HG03135 (cell line): Measurements from ENCODE around the gene MCC.

Source experiments
- ATAC-seq: cut with Tn5 transposase; IDR thresholded peaks from one replicate; pipeline ENCODE4 v1.9.1; 2021; ENCODE audit warnings: mild to moderate bottlenecking, moderate library complexity; ENCODE audit not compliant: unreplicated experiment

MCC gene

DNA sequence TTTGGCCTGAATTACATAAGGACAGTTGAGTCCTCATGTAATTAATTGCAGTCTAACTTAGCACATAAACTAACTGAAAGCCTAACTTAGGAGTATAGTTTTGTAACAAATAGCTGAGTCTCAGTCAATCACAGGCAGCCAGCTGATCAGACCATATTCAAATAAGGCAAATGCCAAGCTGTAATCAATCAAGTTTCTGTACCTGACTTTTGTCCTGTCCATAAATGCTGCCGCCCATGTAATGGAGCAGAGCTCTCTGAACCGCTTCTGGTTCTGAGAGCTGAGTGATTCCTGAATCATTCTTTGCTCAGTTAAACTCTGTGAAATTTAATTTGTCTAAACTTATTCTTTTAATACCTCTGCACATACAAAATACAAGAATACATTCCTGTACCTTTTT is 158.3 kb downstream of the MCC start:
- ATAC-seq, result no peak

DNA sequence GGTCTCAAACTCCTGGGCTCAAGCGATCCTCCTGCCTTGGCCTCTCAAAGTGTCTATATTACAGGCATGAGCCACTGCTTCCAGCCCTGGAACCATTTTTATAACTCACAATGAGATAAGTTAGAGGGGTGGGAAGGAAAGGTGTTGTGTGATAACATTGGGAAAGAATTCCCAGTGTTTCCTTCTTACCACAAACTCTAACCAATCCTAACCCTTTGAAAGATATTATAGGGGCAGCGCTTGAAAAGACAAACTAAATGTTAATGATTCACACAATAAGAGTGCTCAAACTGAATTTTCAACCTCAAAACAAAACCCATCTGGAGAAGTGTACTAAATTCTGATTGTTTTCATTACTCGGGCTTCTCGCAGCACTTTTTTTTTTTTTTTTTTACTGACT is 163.2 kb downstream of the MCC start:
- no peak for ATAC-seq

- no peak for ATAC-seq
Measured at GRCh38 chr5:113321276-113321675, 167.0 kb downstream of the MCC start.

DNA sequence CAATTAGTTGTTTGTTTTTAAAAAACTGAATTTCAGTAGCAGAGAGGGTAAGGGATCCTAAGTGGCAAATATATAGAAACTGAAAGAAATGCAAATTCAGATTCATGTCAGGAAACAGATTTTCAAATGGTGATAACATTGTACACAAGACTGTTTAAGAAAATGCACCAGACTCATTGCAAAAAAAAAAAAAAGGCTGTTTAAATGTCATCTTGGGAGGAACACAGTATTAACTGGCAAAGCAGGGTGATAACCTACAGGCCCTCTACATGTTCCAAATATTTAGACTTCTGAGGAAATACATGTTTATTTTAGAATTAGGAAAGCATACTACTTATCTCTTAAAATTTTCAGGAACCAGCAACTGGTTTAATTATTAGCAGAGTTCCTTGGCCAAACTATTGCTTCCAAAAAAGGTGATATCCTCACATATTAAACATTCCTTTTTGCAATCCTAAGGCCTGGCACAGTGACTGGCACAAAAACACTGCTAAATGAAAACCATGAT is 167.9 kb downstream of the MCC start:
- ATAC-seq, result peak; percentile 63

- no peak for ATAC-seq
Measured at GRCh38 chr5:113319256-113320053, 168.8 kb downstream of the MCC start.

GRCh38 chr5:113317636-113318035 is 170.6 kb downstream of the MCC start:
- no peak for ATAC-seq

DNA sequence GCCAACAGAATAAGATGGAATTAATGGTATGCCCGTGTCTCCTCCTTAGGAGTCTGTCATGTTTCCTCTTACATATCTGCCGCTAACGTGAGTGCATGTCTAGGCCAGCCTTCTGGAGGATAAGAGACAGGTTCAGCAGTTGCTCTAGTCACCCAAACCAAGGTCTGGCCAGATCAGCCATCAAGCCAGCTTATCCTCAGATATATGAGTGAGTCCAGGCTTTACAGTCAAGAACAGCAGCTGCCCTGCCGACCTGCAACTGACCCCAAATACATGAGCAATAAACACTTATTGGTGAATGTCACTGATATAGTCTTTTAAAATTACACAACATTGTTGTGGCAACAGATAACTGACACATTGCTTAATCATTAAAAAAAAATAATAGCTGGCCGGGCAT is 177.0 kb downstream of the MCC start:
- no peak for ATAC-seq

- ATAC-seq, result no peak
Measured at GRCh38 chr5:113302120-113302519, 186.1 kb downstream of the MCC start.

DNA sequence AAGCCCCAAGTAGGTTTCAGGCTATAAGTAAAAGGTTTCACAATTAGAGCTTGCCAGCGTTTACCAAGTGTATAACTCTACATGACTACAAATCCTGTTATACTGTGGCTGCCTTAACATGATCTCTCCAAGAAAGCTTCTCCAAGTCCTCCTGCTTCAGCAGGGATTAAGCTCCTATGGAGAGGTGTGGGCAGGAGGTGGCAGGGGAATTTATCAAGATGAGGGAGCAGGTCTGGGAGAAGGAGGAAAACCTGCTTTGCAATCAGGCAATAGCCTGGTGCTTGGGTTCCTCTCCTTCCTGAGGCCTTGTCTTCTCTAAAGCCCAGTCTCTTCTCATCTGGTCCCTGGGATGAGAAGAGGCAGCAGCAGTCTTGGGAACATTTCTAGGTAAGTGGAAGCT is 188.7 kb downstream of the MCC start:
- no peak for ATAC-seq

DNA sequence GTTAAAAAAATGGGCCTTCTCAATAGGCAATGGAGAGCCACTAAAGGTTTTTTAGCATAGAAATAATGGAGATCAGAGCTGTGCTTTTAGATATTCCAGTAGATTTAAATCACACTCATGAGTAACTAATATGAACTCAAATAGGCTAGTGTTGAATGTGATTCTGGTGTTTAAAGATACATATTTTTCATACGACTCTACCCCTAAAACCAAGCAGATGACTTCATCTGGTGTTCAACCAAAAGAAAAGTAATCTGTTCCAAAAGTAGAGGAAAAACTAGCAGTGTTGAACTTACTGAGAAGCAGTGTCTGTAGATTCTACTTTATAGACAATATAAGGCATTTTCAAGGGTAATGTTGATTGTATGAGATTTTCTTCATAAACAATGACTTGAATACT is 191.6 kb downstream of the MCC start:
- no peak for ATAC-seq

GRCh38 chr5:113295111-113295539 is 193.1 kb downstream of the MCC start:
- ATAC-seq, result no peak

DNA sequence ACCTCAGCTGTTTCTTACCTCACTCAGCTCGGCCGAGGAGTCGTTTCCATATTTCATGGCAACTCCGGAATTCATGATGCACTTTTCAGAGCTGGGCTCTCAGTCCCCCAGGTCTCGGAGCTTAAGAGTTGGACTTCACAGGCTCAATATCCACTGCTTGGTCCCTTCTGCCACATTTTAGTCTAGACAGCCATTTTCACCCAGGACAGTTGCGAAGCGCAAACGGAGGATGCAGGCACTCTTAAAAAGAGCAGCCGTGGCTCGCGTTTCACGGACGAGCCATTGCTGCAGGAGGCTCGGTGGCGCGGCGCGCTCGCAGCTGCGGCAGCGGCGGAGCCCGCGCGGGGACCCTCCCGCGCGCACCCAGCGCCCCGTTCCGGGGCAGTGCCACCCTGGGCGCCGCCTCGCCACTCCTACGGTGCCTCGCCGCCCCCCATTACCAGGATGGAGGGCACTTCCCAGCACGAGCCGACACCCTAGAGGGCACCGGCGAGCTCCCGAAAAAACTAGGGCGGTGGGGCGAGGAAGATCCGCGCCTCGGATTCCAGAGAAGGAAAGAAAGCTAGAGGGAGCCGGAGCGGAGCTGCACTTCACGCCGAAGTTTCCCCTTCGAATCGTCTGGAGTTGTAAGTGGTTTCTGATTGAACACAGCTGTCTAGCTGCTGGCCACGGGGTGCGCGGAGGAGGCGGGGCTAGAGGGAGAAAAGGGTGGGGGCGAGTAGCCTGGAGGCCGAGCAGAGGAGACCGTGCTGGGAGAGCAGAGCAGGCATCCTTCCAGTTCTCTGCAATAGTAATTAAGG is 193.7 kb downstream of the MCC start:
- ATAC-seq, result peak; percentile 95

DNA sequence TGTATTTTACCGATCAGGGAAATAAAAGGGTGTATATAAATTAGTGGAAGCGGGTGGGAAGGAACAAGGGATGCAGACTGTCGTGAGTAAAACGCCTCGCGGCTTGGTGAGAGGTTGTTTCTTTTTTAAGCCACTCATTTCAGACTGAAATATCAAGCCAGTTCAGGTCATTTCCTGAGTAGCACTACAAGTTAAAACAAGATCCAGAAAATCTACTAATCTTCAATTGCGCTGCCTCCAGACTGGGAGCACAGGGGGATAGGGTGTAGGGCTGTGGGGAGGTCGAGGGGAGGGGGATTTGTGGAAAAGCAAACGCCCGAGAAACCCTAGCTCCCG is 194.3 kb downstream of the MCC start:
- ATAC-seq, result peak; percentile 26

DNA sequence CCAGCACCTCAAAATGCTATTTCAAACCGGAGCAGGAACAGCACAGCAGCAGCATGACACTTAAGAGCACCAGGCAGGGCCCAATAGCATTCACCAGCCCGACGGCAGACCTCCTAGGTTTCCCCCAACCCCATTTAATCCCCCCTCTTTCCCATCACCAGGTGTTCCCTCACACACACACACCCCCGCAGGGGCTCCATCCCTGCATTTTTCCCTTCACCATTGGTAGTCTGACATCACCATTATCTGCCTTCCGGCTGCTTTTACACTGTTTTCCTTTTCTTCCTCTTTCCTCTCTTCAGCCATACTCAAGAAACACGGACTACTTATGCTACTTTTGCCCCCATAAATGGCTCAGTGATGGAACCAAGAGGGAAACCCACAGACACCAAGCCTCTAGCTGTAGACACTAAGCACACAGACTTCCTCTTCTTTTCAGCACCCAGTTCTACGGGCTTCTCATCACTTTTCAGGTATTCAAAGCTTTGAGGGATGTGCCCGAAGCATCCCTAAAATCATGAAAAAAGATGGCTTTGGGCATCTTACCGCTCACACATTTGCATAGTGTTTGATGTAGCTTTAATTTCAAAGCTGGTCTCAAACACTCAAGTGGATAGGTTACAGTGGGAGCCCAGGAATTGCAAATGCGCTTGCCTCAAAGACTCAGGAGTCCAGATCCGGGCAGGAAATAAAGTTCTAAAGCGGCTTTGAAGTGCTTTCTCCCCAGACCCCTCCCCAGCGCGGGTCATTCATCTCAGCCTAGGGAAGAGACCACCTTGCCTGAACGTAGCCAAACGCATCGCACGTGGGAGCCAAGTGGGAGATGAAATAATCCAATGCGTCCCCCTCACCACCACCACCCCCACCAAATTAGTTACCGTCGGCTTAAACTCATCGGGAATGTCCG is 194.9 kb downstream of the MCC start:
- no peak for ATAC-seq

DNA sequence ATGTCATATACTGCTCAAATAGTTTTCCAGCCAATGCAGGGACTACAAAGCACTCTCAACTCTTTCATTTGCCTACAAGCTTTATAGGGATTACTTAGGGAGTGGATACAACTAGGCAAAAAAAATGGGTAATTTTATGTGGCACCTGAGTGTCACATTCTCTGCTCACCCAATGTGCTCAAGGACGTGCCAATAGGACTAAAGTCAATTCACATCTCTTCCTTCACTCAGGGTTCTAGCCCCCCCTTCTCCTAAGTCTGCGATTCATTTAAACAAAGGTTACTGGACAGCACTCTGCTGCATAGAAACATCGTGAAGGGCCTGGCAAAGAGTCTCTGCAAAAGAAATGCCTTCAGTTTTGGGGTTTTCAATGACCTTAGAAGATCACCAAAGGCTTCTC is 195.8 kb downstream of the MCC start:
- no peak for ATAC-seq

- no peak for ATAC-seq
Measured at GRCh38 chr5:113283558-113283957, 204.7 kb downstream of the MCC start.

- no peak for ATAC-seq
Measured at GRCh38 chr5:113282472-113282871, 205.8 kb downstream of the MCC start.

DNA sequence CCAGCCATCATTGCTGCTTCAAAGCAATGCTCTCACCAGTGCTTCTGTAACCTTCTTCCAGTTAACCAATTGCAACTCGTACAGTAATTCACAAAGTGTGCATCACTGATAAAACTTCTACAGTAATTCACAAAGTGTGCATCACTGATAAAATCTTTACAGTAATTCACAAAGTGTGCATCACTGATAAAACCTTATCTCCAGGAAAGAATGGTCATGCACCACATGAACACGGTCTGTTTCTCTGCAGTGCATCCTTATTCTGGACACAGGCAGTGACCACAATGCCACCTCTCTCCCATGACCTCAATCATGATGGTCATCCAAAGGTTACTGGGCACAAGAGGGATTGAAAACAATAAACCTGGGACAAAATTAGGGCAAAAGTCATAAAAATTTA is 207.1 kb downstream of the MCC start:
- ATAC-seq, result no peak

GRCh38 chr5:113280541-113280940 is 207.7 kb downstream of the MCC start:
- ATAC-seq, result no peak

- no peak for ATAC-seq
Measured at GRCh38 chr5:113278976-113279375, 209.3 kb downstream of the MCC start.

- ATAC-seq, result no peak
Measured at GRCh38 chr5:113276493-113276892, 211.8 kb downstream of the MCC start.
